Measurements from ENCODE around the gene ZNF248.

Gene ZNF248

DNA sequence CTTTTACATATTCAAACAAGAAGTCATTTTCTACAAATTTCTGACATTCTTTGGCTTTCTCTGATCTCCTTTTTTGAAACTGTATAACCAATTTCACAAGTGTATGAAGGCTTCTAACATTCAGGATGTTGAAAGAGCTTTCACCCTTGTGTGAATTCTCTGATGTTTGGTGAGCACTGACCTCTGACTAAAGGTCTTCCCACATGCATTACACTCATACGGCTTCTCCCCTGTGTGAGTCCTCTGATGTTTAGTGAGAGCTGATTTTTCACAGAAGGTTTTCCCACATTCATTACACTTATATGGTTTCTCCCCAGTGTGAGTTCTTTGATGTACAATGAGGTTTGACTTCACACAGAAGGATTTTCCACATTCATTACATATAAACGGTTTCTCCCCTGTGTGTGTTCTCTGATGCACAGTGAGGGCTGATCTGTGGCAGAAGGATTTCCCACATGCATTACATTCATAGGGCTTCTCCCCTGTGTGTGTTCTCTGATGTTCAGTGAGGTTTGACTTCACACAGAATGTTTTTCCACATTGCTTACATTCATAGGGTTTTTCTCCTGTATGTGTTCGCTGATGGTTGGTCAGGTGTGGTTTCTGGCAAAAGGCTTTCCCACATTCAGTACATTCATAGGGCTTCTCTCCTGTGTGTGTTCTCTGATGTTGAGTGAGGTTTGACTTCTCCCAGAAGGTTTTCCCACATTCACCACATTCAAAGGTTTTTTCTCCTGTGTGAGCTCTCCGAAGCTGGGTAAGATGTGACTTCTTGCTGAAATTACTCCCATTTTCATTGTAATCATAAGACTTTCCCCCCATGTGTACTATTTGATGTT lies 25.7 kb downstream of the ZNF248 start:
- TF ChIP-seq, protein P1, sequence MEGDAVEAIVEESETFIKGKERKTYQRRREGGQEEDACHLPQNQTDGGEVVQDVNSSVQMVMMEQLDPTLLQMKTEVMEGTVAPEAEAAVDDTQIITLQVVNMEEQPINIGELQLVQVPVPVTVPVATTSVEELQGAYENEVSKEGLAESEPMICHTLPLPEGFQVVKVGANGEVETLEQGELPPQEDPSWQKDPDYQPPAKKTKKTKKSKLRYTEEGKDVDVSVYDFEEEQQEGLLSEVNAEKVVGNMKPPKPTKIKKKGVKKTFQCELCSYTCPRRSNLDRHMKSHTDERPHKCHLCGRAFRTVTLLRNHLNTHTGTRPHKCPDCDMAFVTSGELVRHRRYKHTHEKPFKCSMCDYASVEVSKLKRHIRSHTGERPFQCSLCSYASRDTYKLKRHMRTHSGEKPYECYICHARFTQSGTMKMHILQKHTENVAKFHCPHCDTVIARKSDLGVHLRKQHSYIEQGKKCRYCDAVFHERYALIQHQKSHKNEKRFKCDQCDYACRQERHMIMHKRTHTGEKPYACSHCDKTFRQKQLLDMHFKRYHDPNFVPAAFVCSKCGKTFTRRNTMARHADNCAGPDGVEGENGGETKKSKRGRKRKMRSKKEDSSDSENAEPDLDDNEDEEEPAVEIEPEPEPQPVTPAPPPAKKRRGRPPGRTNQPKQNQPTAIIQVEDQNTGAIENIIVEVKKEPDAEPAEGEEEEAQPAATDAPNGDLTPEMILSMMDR (IDR thresholded peaks at IDR 0.05; ENCODE audit: control extremely low read depth, extremely low read depth, low read depth, missing control alignments) = no peak
- ChIA-PET POLR2A (no interaction called here), CTCF (no interaction called here)
- DNase-seq (ENCODE audit: extremely low spot score) = no peak

DNA sequence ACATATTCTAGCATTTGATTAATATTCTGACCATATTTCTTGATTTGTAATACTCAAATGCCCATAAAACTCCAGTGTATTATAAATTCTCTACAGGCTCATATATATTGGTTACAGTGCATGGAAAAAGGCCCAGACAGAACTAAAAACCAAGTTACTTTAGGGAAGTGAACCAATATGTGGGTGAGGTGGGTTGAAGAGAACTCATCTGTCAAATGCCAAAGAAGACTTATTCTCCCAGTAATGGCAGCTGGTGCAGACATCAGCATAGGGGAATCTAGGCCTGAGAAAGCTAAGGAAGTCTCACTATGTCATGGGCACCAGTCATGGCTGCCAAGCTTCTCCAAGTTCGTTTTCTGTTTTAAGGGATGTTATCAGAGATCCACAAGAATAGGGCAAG lies 30.6 kb downstream of the ZNF248 start:
- ChIA-PET POLR2A (no interaction called here), CTCF (interaction anchor here (1.6 kb wide), 1 partner anchor 9 kb away, joined by 4 read pairs; no protein-coding TSS in a partner anchor)
- no peak for DNase-seq (ENCODE audit: extremely low spot score)
- TF ChIP-seq, protein P1 (IDR thresholded peaks at IDR 0.05; ENCODE audit: control extremely low read depth, extremely low read depth, low read depth, missing control alignments) = no peak

DNA sequence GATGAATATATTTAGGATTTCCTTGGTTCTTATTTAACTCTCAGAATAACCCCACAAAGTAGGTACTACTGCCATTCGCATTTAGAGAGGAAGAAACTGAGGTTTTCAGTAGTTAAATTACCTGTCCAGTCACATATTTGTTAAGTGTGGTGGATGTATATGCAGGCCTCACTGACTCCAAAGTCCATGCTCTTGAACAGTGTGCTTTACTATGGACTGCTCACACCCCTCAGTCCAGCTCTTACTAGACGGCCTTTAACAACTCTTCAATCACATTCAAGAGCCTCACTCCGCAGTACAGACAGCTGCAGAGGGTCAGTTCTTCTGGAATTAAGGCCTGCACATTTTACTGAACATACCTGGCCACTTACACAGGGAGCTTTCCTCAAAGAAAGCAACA lies 36.2 kb downstream of the ZNF248 start:
- no peak for DNase-seq (ENCODE audit: extremely low spot score)
- CTCF ChIA-PET = interaction anchor here (1.0 to 1.4 kb wide), 2 partner anchors 9 to 15 kb away, joined by 3 to 4 read pairs; no protein-coding TSS in a partner anchor
- TF ChIP-seq, protein P1 (IDR thresholded peaks at IDR 0.05; ENCODE audit: control extremely low read depth, extremely low read depth, low read depth, missing control alignments) = no peak
- POLR2A ChIA-PET = no interaction called here

DNA sequence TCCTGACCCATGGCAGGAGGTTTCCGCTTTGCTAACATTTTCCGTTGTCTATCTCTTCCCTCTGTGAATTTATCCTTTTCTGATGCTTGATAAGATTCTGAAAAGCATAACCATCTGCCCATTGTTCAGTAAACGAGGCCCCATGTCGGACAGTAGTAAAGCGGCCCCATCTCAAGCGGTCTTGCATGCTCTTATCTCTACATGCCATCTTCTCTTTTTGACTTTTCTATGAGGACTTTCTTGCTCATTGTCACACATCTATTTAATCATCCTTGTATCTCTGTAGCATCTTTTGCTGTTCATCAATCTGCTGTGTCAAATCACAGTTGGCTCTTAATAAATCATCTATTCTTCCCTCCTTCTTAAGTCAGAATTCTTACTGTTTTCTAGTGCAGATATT lies 37.6 kb downstream of the ZNF248 start:
- CTCF ChIA-PET = no interaction called here
- no peak for DNase-seq (ENCODE audit: extremely low spot score)
- POLR2A ChIA-PET = no interaction called here
- TF ChIP-seq, protein P1 (IDR thresholded peaks at IDR 0.05; ENCODE audit: control extremely low read depth, extremely low read depth, low read depth, missing control alignments) = no peak

DNA sequence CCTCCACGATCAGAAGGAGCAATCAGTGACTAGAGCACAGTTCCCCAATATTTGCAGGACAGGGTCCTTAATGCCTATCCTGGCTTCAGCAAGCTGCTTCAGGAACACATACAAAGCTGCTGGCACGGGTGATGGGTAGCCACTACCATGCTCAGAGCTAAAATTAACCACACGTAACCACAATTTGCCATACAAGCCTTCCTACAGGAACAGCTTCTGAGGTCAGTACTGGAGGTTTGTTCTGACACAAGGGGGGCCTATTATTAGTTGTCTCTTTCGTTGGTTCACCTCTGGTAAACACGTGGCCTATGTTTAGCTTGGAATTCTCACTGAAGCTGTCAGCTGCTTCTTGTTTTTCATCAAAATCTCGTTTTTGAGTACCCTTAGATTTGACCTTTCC lies 41.1 kb downstream of the ZNF248 start:
- ChIA-PET POLR2A (no interaction called here), CTCF (interaction anchor here (1.0 to 1.7 kb wide), 3 partner anchors 13 to 94 kb away, joined by 3 to 4 read pairs (median 3); no protein-coding TSS in a partner anchor)
- TF ChIP-seq, protein P1 (IDR thresholded peaks at IDR 0.05; ENCODE audit: control extremely low read depth, extremely low read depth, low read depth, missing control alignments) = no peak
- no peak for DNase-seq (ENCODE audit: extremely low spot score)

DNA sequence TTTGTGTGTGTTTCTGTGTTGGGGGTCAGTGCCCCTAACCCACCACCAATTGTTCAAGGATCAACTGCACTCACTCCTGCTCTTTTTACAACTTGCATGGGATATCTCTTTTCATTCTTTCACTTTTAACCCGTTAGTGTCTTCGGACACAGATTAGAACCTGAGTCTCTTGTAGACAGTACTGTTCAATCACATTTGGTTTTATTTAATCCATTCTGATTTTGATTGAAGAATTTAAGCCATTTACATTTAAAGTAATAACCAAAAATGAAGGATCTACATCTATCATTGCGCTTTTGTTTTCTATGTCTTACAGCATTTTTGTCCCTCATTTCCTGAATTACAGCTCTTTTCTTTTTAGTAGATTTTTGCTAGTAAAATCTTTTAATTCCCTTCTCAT lies 43.6 kb downstream of the ZNF248 start:
- ChIA-PET CTCF (no interaction called here), POLR2A (no interaction called here)
- TF ChIP-seq, protein P1 (IDR thresholded peaks at IDR 0.05; ENCODE audit: control extremely low read depth, extremely low read depth, low read depth, missing control alignments) = no peak
- no peak for DNase-seq (ENCODE audit: extremely low spot score)

Measured in GM10248 (cell line).